Parathyroid adenoma (tissue), 2 donors: ENCODE data around the gene IL4R.

ENCODE experiments used
- H2AFZ ChIP-seq: fragments of 300-600 bp; sonication (generic); one replicate; pipeline ENCODE4 v1.7.0; 2017; ENCODE audit warnings: antibody characterized with exemption, mild to moderate bottlenecking
- H3K27ac ChIP-seq: fragments of 300-600 bp; sonication (generic); one replicate; pipeline ENCODE4 v1.7.0; 2017
- H3K27me3 ChIP-seq: fragments of 300-600 bp; sonication (generic); one replicate; pipeline ENCODE4 v1.7.0; 2017; ENCODE audit warnings: low read length; ENCODE audit not compliant: control insufficient read depth, insufficient read depth
- H3K36me3 ChIP-seq: fragments of 300-600 bp; sonication (generic); one replicate; pipeline ENCODE4 v1.7.0; 2017; ENCODE audit warnings: low read length; ENCODE audit not compliant: control insufficient read depth, insufficient read depth
- H3K4me1 ChIP-seq: fragments of 300-600 bp; sonication (generic); one replicate; pipeline ENCODE4 v1.7.0; 2017; ENCODE audit warnings: control low read depth
- H3K4me2 ChIP-seq: fragments of 300-600 bp; sonication (generic); one replicate; pipeline ENCODE4 v1.7.0; 2017; ENCODE audit warnings: low read length
- H3K4me3 ChIP-seq: fragments of 300-600 bp; sonication (generic); one replicate; pipeline ENCODE4 v1.7.0; 2017; ENCODE audit warnings: low read depth, low read length
- H3K79me2 ChIP-seq: fragments of 300-600 bp; sonication (generic); one replicate; pipeline ENCODE4 v1.7.0; 2017; ENCODE audit warnings: control low read depth
- H3K9ac ChIP-seq: fragments of 300-600 bp; sonication (generic); one replicate; pipeline ENCODE4 v1.7.0; 2017; ENCODE audit warnings: mild to moderate bottlenecking
- H3K9me3 ChIP-seq: fragments of 300-600 bp; sonication (generic); one replicate; pipeline ENCODE4 v1.7.0; 2017; ENCODE audit warnings: low read length; ENCODE audit not compliant: control insufficient read depth
- TF ChIP-seq, protein P1 (sequence below): fragments of 300-600 bp; sonication (generic); IDR thresholded peaks from one replicate; pipeline ENCODE4 v1.7.0; 2017; ENCODE audit warnings: antibody characterized with exemption, mild to moderate bottlenecking
- donor health status: primary hyperparathyroidism.

Gene IL4R

DNA sequence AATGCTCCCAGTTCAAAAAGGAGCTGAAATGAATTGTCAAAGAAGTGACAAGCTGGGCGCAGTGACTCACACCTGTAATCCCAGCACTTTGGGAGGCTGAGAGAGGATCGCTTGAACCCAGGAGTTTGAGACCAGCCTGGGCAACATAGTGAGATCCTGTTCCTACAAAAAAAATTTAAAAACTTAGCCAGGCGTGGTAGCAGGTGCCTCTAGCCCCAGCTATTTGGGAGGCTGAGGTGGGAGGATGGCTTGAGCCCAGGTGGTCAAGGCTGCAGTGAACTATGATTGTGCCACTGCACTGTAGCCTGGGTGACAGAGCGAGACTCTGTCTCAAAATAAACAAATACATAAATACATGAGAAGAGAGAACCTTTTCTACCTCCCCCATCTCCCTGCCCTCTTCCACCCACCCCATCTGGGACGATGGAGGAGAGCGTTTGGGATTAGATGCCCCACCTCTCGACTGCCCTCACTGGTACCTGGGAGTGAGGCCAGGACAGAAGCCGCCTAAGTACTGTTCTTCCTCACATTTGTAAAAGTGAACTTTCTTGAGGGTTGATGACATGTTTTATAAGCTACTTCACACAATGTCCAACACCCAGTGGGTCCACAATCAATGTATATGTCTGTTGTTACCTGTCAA lies 2.4 kb downstream of the IL4R start:
- Histone ChIP-seq H3K36me3 (no peaks in the 10 kb centered on the region), H3K9me3 (no peaks in the 10 kb centered on the region), H3K27ac (no peak overlapping the region), H3K27me3 (no peaks in the 10 kb centered on the region), H3K4me1 (peaks cover 11% of the 10 kb centered on the region), H3K4me3 (no peak overlapping the region), H3K4me2 (peak overlapping the region; percentile 84), H2AFZ (no peak overlapping the region), H3K79me2 (no peaks in the 10 kb centered on the region), H3K9ac (no peak overlapping the region)
- TF ChIP-seq, protein P1, sequence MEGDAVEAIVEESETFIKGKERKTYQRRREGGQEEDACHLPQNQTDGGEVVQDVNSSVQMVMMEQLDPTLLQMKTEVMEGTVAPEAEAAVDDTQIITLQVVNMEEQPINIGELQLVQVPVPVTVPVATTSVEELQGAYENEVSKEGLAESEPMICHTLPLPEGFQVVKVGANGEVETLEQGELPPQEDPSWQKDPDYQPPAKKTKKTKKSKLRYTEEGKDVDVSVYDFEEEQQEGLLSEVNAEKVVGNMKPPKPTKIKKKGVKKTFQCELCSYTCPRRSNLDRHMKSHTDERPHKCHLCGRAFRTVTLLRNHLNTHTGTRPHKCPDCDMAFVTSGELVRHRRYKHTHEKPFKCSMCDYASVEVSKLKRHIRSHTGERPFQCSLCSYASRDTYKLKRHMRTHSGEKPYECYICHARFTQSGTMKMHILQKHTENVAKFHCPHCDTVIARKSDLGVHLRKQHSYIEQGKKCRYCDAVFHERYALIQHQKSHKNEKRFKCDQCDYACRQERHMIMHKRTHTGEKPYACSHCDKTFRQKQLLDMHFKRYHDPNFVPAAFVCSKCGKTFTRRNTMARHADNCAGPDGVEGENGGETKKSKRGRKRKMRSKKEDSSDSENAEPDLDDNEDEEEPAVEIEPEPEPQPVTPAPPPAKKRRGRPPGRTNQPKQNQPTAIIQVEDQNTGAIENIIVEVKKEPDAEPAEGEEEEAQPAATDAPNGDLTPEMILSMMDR = no peak

GRCh38 chr16:27317320-27317719 lies 3.5 kb downstream of the IL4R start:
- Histone ChIP-seq H3K4me3 (no peak overlapping the region), H3K9me3 (no peaks in the 10 kb centered on the region), H3K79me2 (no peaks in the 10 kb centered on the region), H3K9ac (no peak overlapping the region), H3K36me3 (no peaks in the 10 kb centered on the region), H3K4me2 (no peak overlapping the region), H3K27ac (no peak overlapping the region), H3K4me1 (peaks cover 11% of the 10 kb centered on the region), H2AFZ (no peak overlapping the region), H3K27me3 (no peaks in the 10 kb centered on the region)
- TF ChIP-seq, protein P1 = no peak

- peaks cover 3% of the 10 kb centered on the region for H3K79me2 ChIP-seq
- H3K4me3 ChIP-seq = no peak overlapping the region
- no peak overlapping the region for H3K9ac ChIP-seq
- TF ChIP-seq, protein P1 = no peak
- H3K27me3 ChIP-seq = no peaks in the 10 kb centered on the region
- no peak overlapping the region for H3K27ac ChIP-seq
- no peaks in the 10 kb centered on the region for H3K9me3 ChIP-seq
- H2AFZ ChIP-seq = no peak overlapping the region
- H3K4me2 ChIP-seq = no peak overlapping the region
- peaks cover 11% of the 10 kb centered on the region for H3K4me1 ChIP-seq
- H3K36me3 ChIP-seq = no peaks in the 10 kb centered on the region
Measured at GRCh38 chr16:27317738-27318391, 4.1 kb downstream of the IL4R start.

GRCh38 chr16:27318392-27319256 lies 4.8 kb downstream of the IL4R start:
- H3K36me3 ChIP-seq = no peaks in the 10 kb centered on the region
- H3K4me2 ChIP-seq = peak overlapping the region; percentile 25
- H3K27me3 ChIP-seq = no peaks in the 10 kb centered on the region
- H3K9ac ChIP-seq = no peak overlapping the region
- TF ChIP-seq, protein P1 = no peak
- H3K4me1 ChIP-seq = peaks cover 7% of the 10 kb centered on the region
- H2AFZ ChIP-seq = no peak overlapping the region
- H3K4me3 ChIP-seq = no peak overlapping the region
- no peak overlapping the region for H3K27ac ChIP-seq
- H3K79me2 ChIP-seq = peaks cover 3% of the 10 kb centered on the region
- H3K9me3 ChIP-seq = no peaks in the 10 kb centered on the region
